BE2C (cell line): ENCODE measurements around the gene TK2.

Source experiments
- DNase-seq: peaks from one replicate; pipeline ENCODE4 v3.0.0-alpha.2; 2020
- H3K27me3 ChIP-seq: fragments of 250-450 bp; sonication (Bioruptor Pico); 2 replicates; pipeline ENCODE4 v1.5.1; 2020; ENCODE audit warnings: mild to moderate bottlenecking
- H3K36me3 ChIP-seq: fragments of 250-450 bp; sonication (Bioruptor Pico); 2 replicates; pipeline ENCODE4 v1.5.1; 2020; ENCODE audit warnings: mild to moderate bottlenecking
- H3K4me1 ChIP-seq: fragments of 250-450 bp; sonication (Bioruptor Pico); 2 replicates; pipeline ENCODE4 v1.5.1; 2020
- H3K4me3 ChIP-seq: 2 replicates; pipeline ENCODE4 v1.5.1; 2011; ENCODE audit warnings: low read depth, low read length
- H3K9me3 ChIP-seq: fragments of 250-450 bp; sonication (Bioruptor Pico); 2 replicates; pipeline ENCODE4 v1.5.1; 2020
- CTCF ChIP-seq: IDR thresholded peaks from 2 replicates; pipeline ENCODE4 v1.5.1; 2012; ENCODE audit warnings: mild to moderate bottlenecking, low read depth, low read length

Gene TK2

GRCh38 chr16:66458853-66459252 lies 91.1 kb downstream of the TK2 start:
- no peaks in the 10 kb centered on the region for H3K4me1 ChIP-seq
- H3K9me3 ChIP-seq: no peaks in the 10 kb centered on the region
- H3K36me3 ChIP-seq: no peaks in the 10 kb centered on the region
- no peak for DNase-seq
- TF ChIP-seq CTCF: no peak
- H3K27me3 ChIP-seq: no peaks in the 10 kb centered on the region
- H3K4me3 ChIP-seq: no peak overlapping the region

GRCh38 chr16:66458292-66458691 lies 91.6 kb downstream of the TK2 start:
- H3K9me3 ChIP-seq: no peaks in the 10 kb centered on the region
- H3K36me3 ChIP-seq: no peaks in the 10 kb centered on the region
- TF ChIP-seq CTCF: no peak
- no peak overlapping the region for H3K4me3 ChIP-seq
- H3K4me1 ChIP-seq: no peaks in the 10 kb centered on the region
- DNase-seq: no peak
- no peaks in the 10 kb centered on the region for H3K27me3 ChIP-seq
